Measurements from ENCODE around the gene THAP4.

The THAP4 gene

DNA sequence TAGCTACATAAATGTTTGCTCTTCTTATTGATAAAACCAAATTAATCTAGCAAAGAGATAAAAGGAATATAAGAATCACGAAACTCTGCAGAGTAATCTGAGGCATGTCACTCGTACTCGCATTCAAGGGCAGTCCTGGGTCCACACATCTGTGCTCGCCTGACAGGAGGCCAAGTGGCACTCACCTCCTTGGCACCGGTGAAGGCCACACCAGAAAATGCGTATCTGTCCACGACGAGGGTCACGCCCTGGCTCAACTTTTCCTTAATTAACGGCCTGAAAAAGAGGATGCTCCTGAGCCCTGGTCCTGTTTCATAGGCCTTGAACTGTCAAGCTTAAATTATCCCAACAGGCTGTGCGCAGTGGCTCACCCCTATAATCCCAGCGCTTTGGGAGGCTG, 43.1 kb upstream of the THAP4 start:
- peaks cover 32% of the 10 kb centered on the region for H3K79me2 ChIP-seq (ENCODE audit: low read length)
- no peak overlapping the region for H3K27ac ChIP-seq (ENCODE audit: low read length)
- no peak overlapping the region for H3K4me2 ChIP-seq (ENCODE audit: low read depth, low read length)
- H3K9me2 ChIP-seq (replicated peaks; ENCODE audit: insufficient read depth, low read length): no peaks in the 10 kb centered on the region
- H3K27me3 ChIP-seq (replicated peaks; ENCODE audit: insufficient read depth, low read length): no peaks in the 10 kb centered on the region
- no peak overlapping the region for H3K4me3 ChIP-seq (ENCODE audit: low read length)
- no peaks in the 10 kb centered on the region for H4K20me1 ChIP-seq (ENCODE audit: insufficient read depth, low read length)
- no peaks in the 10 kb centered on the region for H3K4me1 ChIP-seq (ENCODE audit: low read length)
- DNase-seq: no peak
- H2AFZ ChIP-seq (ENCODE audit: low read length): no peak overlapping the region
- no peaks in the 10 kb centered on the region for H3F3A ChIP-seq (ENCODE audit: insufficient read depth, low read length)
- H3K9ac ChIP-seq (ENCODE audit: low read length): no peak overlapping the region
- peaks cover 4% of the 10 kb centered on the region for H3K36me3 ChIP-seq (replicated peaks; ENCODE audit: insufficient read depth, low read length)
- no peaks in the 10 kb centered on the region for H3K9me3 ChIP-seq (replicated peaks; ENCODE audit: insufficient read depth, low read length)
- TF ChIP-seq, protein P1, sequence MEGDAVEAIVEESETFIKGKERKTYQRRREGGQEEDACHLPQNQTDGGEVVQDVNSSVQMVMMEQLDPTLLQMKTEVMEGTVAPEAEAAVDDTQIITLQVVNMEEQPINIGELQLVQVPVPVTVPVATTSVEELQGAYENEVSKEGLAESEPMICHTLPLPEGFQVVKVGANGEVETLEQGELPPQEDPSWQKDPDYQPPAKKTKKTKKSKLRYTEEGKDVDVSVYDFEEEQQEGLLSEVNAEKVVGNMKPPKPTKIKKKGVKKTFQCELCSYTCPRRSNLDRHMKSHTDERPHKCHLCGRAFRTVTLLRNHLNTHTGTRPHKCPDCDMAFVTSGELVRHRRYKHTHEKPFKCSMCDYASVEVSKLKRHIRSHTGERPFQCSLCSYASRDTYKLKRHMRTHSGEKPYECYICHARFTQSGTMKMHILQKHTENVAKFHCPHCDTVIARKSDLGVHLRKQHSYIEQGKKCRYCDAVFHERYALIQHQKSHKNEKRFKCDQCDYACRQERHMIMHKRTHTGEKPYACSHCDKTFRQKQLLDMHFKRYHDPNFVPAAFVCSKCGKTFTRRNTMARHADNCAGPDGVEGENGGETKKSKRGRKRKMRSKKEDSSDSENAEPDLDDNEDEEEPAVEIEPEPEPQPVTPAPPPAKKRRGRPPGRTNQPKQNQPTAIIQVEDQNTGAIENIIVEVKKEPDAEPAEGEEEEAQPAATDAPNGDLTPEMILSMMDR (IDR thresholded peaks at IDR 0.05; ENCODE audit: low read length): no peak
- TF ChIP-seq EZH2phosphoT487 (IDR thresholded peaks at IDR 0.05; ENCODE audit: low read length): no peak
- no peak for TF ChIP-seq EZH2 (optimal IDR thresholded peaks at IDR 0.05; ENCODE audit: low read depth, low read length)

DNA sequence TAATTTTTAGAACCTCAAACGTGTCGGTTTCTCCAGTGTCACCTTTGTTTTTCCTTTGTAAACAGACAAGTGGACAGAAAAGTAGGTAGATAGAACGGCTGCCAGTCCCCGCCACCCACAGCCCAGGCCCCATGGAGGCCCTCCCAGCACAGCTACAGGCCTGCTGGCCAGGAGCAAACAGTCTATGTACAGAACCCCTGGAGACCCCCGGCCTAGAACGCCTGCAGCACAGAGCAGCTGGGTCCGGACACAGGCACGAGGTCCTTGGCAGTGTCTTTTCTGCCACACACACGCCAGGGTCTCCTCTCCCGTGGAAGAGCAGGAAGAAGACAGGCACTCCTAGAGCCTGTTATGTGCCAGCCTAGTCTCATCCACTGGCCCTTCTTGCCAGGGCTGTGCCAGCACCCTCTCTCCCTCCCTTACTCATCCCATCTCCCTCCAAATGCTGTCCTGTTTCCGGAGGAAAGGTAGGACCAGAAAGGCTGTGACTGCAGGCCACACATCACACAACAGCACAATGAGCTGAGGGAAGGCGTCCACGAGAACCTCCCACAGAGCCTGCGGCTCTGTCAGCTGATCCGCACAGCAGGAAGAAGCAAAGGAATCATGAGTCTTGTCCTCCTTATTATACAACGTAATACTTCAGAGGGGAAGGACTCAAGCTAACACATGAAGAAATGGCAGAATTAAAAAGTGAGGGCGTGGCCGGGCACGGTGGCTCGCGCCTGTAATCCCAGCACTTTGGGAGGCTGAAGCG, 42.0 kb upstream of the THAP4 start:
- Histone ChIP-seq H3K4me3 (ENCODE audit: low read length) (no peak overlapping the region), H3K27me3 (replicated peaks; ENCODE audit: insufficient read depth, low read length) (no peaks in the 10 kb centered on the region), H3K9me2 (replicated peaks; ENCODE audit: insufficient read depth, low read length) (no peaks in the 10 kb centered on the region), H3K9ac (ENCODE audit: low read length) (no peak overlapping the region), H2AFZ (ENCODE audit: low read length) (no peak overlapping the region), H3K9me3 (replicated peaks; ENCODE audit: insufficient read depth, low read length) (no peaks in the 10 kb centered on the region), H3K79me2 (ENCODE audit: low read length) (peaks cover 23% of the 10 kb centered on the region), H3K36me3 (replicated peaks; ENCODE audit: insufficient read depth, low read length) (peaks cover under 1% of the 10 kb centered on the region), H4K20me1 (ENCODE audit: insufficient read depth, low read length) (no peaks in the 10 kb centered on the region), H3K4me1 (ENCODE audit: low read length) (no peaks in the 10 kb centered on the region), H3F3A (ENCODE audit: insufficient read depth, low read length) (no peaks in the 10 kb centered on the region), H3K27ac (ENCODE audit: low read length) (no peak overlapping the region), H3K4me2 (ENCODE audit: low read depth, low read length) (no peak overlapping the region)
- no peak for DNase-seq
- no peak for TF ChIP-seq EZH2phosphoT487 (IDR thresholded peaks at IDR 0.05; ENCODE audit: low read length)
- TF ChIP-seq, protein P1 (IDR thresholded peaks at IDR 0.05; ENCODE audit: low read length): no peak
- no peak for TF ChIP-seq EZH2 (optimal IDR thresholded peaks at IDR 0.05; ENCODE audit: low read depth, low read length)

DNA sequence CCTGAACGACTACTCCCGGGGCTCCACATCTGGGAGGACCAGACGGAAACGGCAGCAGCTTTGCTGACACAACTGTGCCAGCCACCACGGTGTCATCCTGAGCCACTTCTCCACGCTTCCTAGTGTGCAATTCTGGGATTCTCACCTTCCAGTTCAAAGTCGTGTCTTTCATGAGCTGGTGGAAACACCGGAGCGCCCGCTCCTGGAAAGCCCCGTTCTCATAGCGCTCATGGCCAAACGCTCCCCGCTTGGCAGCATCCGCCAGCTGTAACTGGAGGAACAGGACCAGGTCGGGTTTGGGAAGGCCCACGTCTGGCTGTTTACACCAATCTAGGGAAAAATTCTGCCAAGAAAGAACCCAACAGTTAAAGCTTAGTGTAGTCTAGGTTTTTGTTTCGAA, 41.3 kb upstream of the THAP4 start:
- Histone ChIP-seq H3F3A (ENCODE audit: insufficient read depth, low read length) (no peaks in the 10 kb centered on the region), H3K9me3 (replicated peaks; ENCODE audit: insufficient read depth, low read length) (no peaks in the 10 kb centered on the region), H3K4me2 (ENCODE audit: low read depth, low read length) (no peak overlapping the region), H3K79me2 (ENCODE audit: low read length) (peaks cover 20% of the 10 kb centered on the region), H3K4me3 (ENCODE audit: low read length) (no peak overlapping the region), H3K9me2 (replicated peaks; ENCODE audit: insufficient read depth, low read length) (no peaks in the 10 kb centered on the region), H3K27ac (ENCODE audit: low read length) (no peak overlapping the region), H3K27me3 (replicated peaks; ENCODE audit: insufficient read depth, low read length) (no peaks in the 10 kb centered on the region), H4K20me1 (ENCODE audit: insufficient read depth, low read length) (no peaks in the 10 kb centered on the region), H3K9ac (ENCODE audit: low read length) (no peak overlapping the region), H3K36me3 (replicated peaks; ENCODE audit: insufficient read depth, low read length) (no peaks in the 10 kb centered on the region; the same call in 1 of the 2 replicates), H3K4me1 (ENCODE audit: low read length) (no peaks in the 10 kb centered on the region), H2AFZ (ENCODE audit: low read length) (no peak overlapping the region)
- TF ChIP-seq, protein P1 (IDR thresholded peaks at IDR 0.05; ENCODE audit: low read length): no peak
- no peak for DNase-seq

Data from MM.1S (cell line).